Ascending aorta (tissue), 2 donors: ENCODE data around the gene BEST1. TPM values are rescaled to one million over a fixed set of nuclear protein-coding genes. Genes with fewer than 3 reads are reported as not detected.
A peak's percentile ranks its signal among the peaks of the same experiment; 100 is the strongest.

Experiments
- DNase-seq, 2 donors: peaks; one replicate each; pipeline ENCODE4 v3.0.0-alpha.2; 2019; ENCODE audit warnings: low spot score in 2 of 2
- H3K27ac ChIP-seq, 2 donors: fragments of 200-600 bp; sonication (generic); one replicate each; pipeline ENCODE4 v1.5.1; 2016 to 2017; ENCODE audit warnings: mild to moderate bottlenecking in 1 of 2
- H3K27me3 ChIP-seq: fragments of 200-600 bp; sonication (generic); one replicate; pipeline ENCODE4 v1.5.1; 2017
- H3K36me3 ChIP-seq, 2 donors: fragments of 200-600 bp; sonication (generic); one replicate each; pipeline ENCODE4 v1.5.1; 2016
- H3K4me1 ChIP-seq, 2 donors: fragments of 200-600 bp; sonication (generic); one replicate each; pipeline ENCODE4 v1.5.1; 2016 to 2017; ENCODE audit warnings: mild to moderate bottlenecking in 1 of 2
- H3K4me3 ChIP-seq, 2 donors: fragments of 200-600 bp; sonication (generic); one replicate each; pipeline ENCODE4 v1.5.1; 2016 to 2017; ENCODE audit warnings: mild to moderate bottlenecking in 1 of 2
- H3K9me3 ChIP-seq, 2 donors: fragments of 200-600 bp; sonication (generic); one replicate each; pipeline ENCODE4 v1.5.1; 2016
- CTCF ChIP-seq, 3 experiments: fragments of 200-600 bp in 2 of 3; fragments of 450-650 bp in 1 of 3; sonication (generic) in 2 of 3; IDR thresholded peaks; one replicate each; pipeline ENCODE4 v1.5.1; 2016 to 2019; ENCODE audit warnings: antibody characterized with exemption in 3 of 3, mild to moderate bottlenecking in 1 of 3, moderate library complexity in 1 of 3
- intact Hi-C: fragments of 100-400 bp; cut with DNase I; formaldehyde crosslinking; loops from one replicate; pipeline ENCODE4 v1.15.1; 2023
- total RNA-seq: library from RNA; depleted of rRNA; stranded (reverse); fragments of >200 nt; gene quantifications from one replicate; pipeline ENCODE4 v1.1.0, GENCODE V29; 2016

BEST1 gene
- total RNA-seq, 1 donor from 2014 or later = 30.9 TPM

- intact Hi-C loops = no loop called here
- DNase-seq = no peak
- Histone ChIP-seq H3K4me1 (peaks cover 0 to 6% of the 10 kb centered on the region in 2 donors), H3K27me3 (no peaks in the 10 kb centered on the region), H3K36me3 (peaks cover 14 to 52% of the 10 kb centered on the region in 2 donors), H3K27ac (no peak overlapping the region), H3K4me3 (no peak overlapping the region), H3K9me3 (no peaks in the 10 kb centered on the region)
- no peak for TF ChIP-seq CTCF (IDR thresholded peaks at IDR 0.05)
These were observed 45.0 kb upstream of the BEST1 start for GRCh38 chr11:61905067-61905696.

GRCh38 chr11:61905801-61906521 lies 44.2 kb upstream of the BEST1 start:
- H3K4me1 ChIP-seq = peaks cover 0 to 6% of the 10 kb centered on the region in 2 donors
- peaks cover 14 to 50% of the 10 kb centered on the region in 2 donors for H3K36me3 ChIP-seq
- TF ChIP-seq CTCF (IDR thresholded peaks at IDR 0.05) = no peak
- H3K27ac ChIP-seq = no peak overlapping the region
- intact Hi-C loops = no loop called here
- no peaks in the 10 kb centered on the region for H3K9me3 ChIP-seq
- no peak overlapping the region for H3K4me3 ChIP-seq
- no peak for DNase-seq
- no peaks in the 10 kb centered on the region for H3K27me3 ChIP-seq

DNA sequence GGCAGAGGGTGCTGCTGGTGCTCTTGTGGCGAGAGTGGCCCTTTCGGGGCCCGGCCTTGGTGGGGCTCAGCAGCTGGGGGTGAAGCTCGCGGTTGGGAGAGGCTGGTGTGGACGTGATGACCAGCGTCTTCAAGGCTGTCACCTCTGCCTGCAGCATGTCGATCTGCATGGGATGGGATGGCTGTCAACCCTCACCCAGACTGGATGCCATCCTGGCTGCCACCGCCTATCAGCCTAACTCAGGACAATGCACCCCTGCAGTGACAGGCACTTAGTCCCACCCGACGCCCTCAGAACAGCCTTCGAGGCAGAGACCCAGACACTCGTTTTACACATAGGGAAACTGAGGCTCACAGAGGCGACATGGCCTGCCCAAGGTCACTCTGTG lies 43.6 kb upstream of the BEST1 start:
- H3K27ac ChIP-seq = no peak overlapping the region
- no peaks in the 10 kb centered on the region for H3K9me3 ChIP-seq
- H3K36me3 ChIP-seq = peaks cover 14 to 45% of the 10 kb centered on the region in 2 donors
- TF ChIP-seq CTCF (IDR thresholded peaks at IDR 0.05) = no peak
- H3K4me3 ChIP-seq = no peak overlapping the region
- no peaks in the 10 kb centered on the region for H3K27me3 ChIP-seq
- peaks cover 0 to 6% of the 10 kb centered on the region in 2 donors for H3K4me1 ChIP-seq
- intact Hi-C loops = no loop called here
- DNase-seq = no peak

- no peak overlapping the region for H3K4me3 ChIP-seq
- H3K36me3 ChIP-seq = peaks cover 14 to 37% of the 10 kb centered on the region in 2 donors
- no peaks in the 10 kb centered on the region for H3K9me3 ChIP-seq
- H3K27me3 ChIP-seq = no peaks in the 10 kb centered on the region
- H3K4me1 ChIP-seq = peaks cover 0 to 6% of the 10 kb centered on the region in 2 donors
- no peak for TF ChIP-seq CTCF (IDR thresholded peaks at IDR 0.05)
- DNase-seq = no peak
- no peak overlapping the region for H3K27ac ChIP-seq
- intact Hi-C loops = no loop called here
These were observed 42.9 kb upstream of the BEST1 start for GRCh38 chr11:61907282-61907681.

- no peak overlapping the region for H3K4me3 ChIP-seq
- intact Hi-C loops = no loop called here
- no peak for DNase-seq
- H3K27me3 ChIP-seq = no peaks in the 10 kb centered on the region
- peaks cover 0 to 6% of the 10 kb centered on the region in 2 donors for H3K4me1 ChIP-seq
- H3K27ac ChIP-seq = peak overlapping the region in 1 of 2 donors; percentile 11
- H3K36me3 ChIP-seq = peaks cover 14 to 35% of the 10 kb centered on the region in 2 donors
- no peaks in the 10 kb centered on the region for H3K9me3 ChIP-seq
- no peak for TF ChIP-seq CTCF (IDR thresholded peaks at IDR 0.05)
These were observed 42.1 kb upstream of the BEST1 start for GRCh38 chr11:61907871-61908729.
